ENCODE results near the gene FHIP1A.

Gene FHIP1A

DNA sequence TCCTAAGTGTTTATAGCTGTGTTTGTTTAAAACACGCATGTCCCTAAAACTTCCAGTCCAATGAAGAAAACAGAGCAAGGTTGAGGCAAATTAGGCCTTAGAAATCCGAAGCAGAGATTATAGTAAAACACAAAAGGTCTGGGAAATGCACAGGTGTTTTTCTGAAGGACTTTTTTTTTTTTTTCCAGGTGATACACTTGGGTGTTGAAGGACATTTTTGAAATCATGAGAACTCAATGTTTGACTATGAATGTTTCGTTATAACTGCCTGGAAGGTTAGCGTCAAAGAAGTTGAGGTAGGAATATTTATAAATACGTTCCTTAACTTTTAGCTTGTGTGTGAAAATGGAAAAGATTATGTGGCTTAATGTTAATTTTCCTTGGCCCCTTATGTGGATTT is 45.5 kb downstream of the FHIP1A start:
- in situ Hi-C loops (cut with HindIII; ENCODE audit: low sequenced_read_pairs), result loop anchor here (5.0 kb wide), 1 partner anchor 72 kb away; no protein-coding TSS in a partner anchor

GRCh38 chr4:151455212-151455611 is 46.2 kb downstream of the FHIP1A start:
- in situ Hi-C loops (cut with HindIII; ENCODE audit: low sequenced_read_pairs), result no loop called here

DNA sequence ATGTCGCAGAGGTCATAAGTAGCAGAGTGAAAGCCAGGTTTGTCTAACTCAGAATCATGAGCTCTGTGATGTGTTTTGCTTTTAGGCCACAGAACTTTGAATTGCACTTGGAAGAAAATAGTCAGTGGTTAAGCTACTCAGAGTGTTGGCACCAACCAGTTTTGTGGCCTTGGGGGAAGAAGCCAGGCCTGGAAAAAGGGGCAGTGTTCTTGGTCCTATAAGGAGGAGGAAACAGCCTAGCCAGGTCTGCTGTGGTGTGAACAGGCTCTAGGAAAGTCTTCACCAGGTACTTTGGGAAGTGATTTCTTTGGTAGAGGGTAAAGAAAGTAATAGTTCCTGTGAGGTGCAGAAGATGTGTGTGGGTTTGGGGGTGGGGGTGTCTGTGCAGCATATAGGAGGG is 49.2 kb downstream of the FHIP1A start:
- in situ Hi-C loops (cut with HindIII; ENCODE audit: low sequenced_read_pairs), result no loop called here
